ENCODE results near the gene HP.

Gene HP

DNA sequence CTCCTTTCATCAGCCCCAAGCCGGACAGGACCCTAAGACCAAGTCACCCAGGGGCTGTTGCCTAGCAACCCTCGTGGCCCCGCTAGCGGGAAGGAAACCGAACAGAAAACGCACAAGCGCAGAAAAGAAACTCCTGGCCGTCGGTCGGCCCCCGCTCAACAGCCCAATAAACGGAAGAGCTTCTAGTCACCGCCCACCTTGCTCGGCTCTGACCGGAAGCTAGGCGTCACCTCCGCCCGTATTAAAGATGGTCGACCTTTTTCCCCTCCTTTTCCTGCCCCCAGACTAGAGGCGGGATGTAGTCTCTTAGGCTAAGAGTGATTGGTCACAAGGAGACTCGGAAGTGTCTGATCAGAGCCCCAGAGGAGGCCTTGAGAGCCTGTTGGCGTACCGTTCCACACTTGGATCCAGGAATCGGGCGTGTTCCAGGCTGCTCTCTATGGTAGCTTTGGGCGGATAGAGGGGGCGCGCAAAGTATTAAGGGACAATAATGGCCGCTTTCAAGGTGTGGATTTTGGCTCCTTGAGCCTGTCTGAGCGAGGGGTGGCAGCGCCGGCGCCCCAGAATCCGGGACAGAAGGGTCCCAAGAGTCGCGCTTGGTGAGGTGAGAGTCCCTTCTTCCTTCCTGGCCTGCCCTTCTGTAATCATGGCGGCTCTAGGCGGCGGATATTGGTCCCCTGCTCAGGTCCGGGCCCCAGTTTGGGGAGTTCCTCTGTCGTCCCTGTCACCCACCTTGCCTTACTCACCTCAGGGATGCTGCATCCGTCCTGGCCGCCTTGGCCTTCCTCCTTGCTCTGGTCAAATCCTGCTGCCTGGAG, 39.4 kb downstream of the HP start, which contains the start of the genes DHX38 and TXNL4B:
Gene DHX38 (plus strand): TSS at position 400 of the 818 bp plus-strand sequence. CDS start 2,311 bp downstream, outside the sequence.
Gene TXNL4B (minus strand): TSS at position 173 of the 818 bp plus-strand sequence. CDS start 2,871 bp downstream, outside the sequence.
- no peak within 1 kb of the TSS for H2BK120ac ChIP-seq (ENCODE audit: low read depth, low read length)
- peaks cover 4 to 10% of the 10 kb centered on the region in 2 donors for H3K4me1 ChIP-seq (ENCODE audit: control insufficient read depth in 2 of 2, insufficient read depth in 1 of 2, low read depth in 1 of 2, low read length in 2 of 2)
- peak within 1 kb of the TSS; percentile 76 for H3K14ac ChIP-seq (ENCODE audit: low read length)
- peaks cover 22 to 62% of the 10 kb centered on the region in 2 donors for H3K36me3 ChIP-seq (replicated peaks in 1 of 2; ENCODE audit: control insufficient read depth in 2 of 2, insufficient read depth in 2 of 2, low read length in 2 of 2)
- H4K8ac ChIP-seq (ENCODE audit: low read depth, low read length), result peak within 1 kb of the TSS; percentile 25
- peak within 1 kb of the TSS; percentile 52 for H3K23ac ChIP-seq (ENCODE audit: low read depth, low read length, poor library complexity)
- no peaks in the 10 kb centered on the region for H3K27me3 ChIP-seq (ENCODE audit: control insufficient read depth in 3 of 3, insufficient read depth in 3 of 3, low read depth in 1 of 3, low read length in 3 of 3)
- H3K4me3 ChIP-seq (ENCODE audit: low read length in 2 of 2), result peak within 1 kb of the TSS; percentile 93 to 98
- H2BK12ac ChIP-seq (ENCODE audit: low read length), result no peak within 1 kb of the TSS
- H2BK15ac ChIP-seq (ENCODE audit: low read length), result no peak within 1 kb of the TSS
- H3K79me1 ChIP-seq (ENCODE audit: low read depth, low read length), result peaks cover 5% of the 10 kb centered on the region
- peak within 1 kb of the TSS; percentile 76 for H3K27ac ChIP-seq (replicated peaks; ENCODE audit: low read length)
- DNase-seq (ENCODE audit: low spot score), result peak; percentile 98
- H3K9me3 ChIP-seq (replicated peaks in 1 of 2; ENCODE audit: control insufficient read depth in 2 of 2, insufficient read depth in 1 of 2, low read depth in 1 of 2, low read length in 2 of 2), result no peaks in the 10 kb centered on the region
- no peak within 1 kb of the TSS for H4K91ac ChIP-seq (ENCODE audit: low read depth, low read length, poor library complexity)
- H3K4ac ChIP-seq (ENCODE audit: low read length), result no peak within 1 kb of the TSS
- H3K4me2 ChIP-seq (ENCODE audit: insufficient read depth, low read length, poor library complexity, severe bottlenecking), result peak within 1 kb of the TSS; percentile 74
- H2AFZ ChIP-seq (ENCODE audit: low read length), result peak within 1 kb of the TSS; percentile 86
- peak within 1 kb of the TSS; percentile 98 for H3K9ac ChIP-seq (ENCODE audit: low read depth, low read length, poor library complexity)
- no peak within 1 kb of the TSS for H2BK5ac ChIP-seq (ENCODE audit: low read length)
- H2AK5ac ChIP-seq (ENCODE audit: low read depth, low read length), result peak within 1 kb of the TSS; percentile 90
- H3K18ac ChIP-seq (ENCODE audit: low read length), result peak within 1 kb of the TSS; percentile 89
- no CpG with 5 or more reads among the region's 43 CpGs for WGBS, 2 donors (ENCODE audit: extremely low coverage in 2 of 2, insufficient read length in 2 of 2, insufficient replicate concordance in 1 of 2)

GRCh38 chr16:72094266-72094610, 39.9 kb downstream of the HP start:
- Histone ChIP-seq H3K4ac (ENCODE audit: low read length) (no peak overlapping the region), H3K36me3 (replicated peaks in 1 of 2; ENCODE audit: control insufficient read depth in 2 of 2, insufficient read depth in 2 of 2, low read length in 2 of 2) (peaks cover 26 to 61% of the 10 kb centered on the region in 2 donors), H3K14ac (ENCODE audit: low read length) (peak overlapping the region; percentile 76), H3K23ac (ENCODE audit: low read depth, low read length, poor library complexity) (peak overlapping the region; percentile 52), H2AFZ (ENCODE audit: low read length) (peak overlapping the region; percentile 86), H2BK12ac (ENCODE audit: low read length) (no peak overlapping the region), H3K9me3 (replicated peaks in 1 of 2; ENCODE audit: control insufficient read depth in 2 of 2, insufficient read depth in 1 of 2, low read depth in 1 of 2, low read length in 2 of 2) (no peaks in the 10 kb centered on the region), H3K4me3 (ENCODE audit: low read length in 2 of 2) (peak overlapping the region; percentile 93 to 98), H3K4me1 (ENCODE audit: control insufficient read depth in 2 of 2, insufficient read depth in 1 of 2, low read depth in 1 of 2, low read length in 2 of 2) (peaks cover 4 to 10% of the 10 kb centered on the region in 2 donors), H2BK5ac (ENCODE audit: low read length) (no peak overlapping the region), H4K91ac (ENCODE audit: low read depth, low read length, poor library complexity) (no peak overlapping the region), H4K8ac (ENCODE audit: low read depth, low read length) (peak overlapping the region; percentile 25), H2BK15ac (ENCODE audit: low read length) (no peak overlapping the region), H3K4me2 (ENCODE audit: insufficient read depth, low read length, poor library complexity, severe bottlenecking) (peak overlapping the region; percentile 74), H2BK120ac (ENCODE audit: low read depth, low read length) (no peak overlapping the region), H3K27me3 (ENCODE audit: control insufficient read depth in 3 of 3, insufficient read depth in 3 of 3, low read depth in 1 of 3, low read length in 3 of 3) (no peaks in the 10 kb centered on the region), H3K79me1 (ENCODE audit: low read depth, low read length) (peaks cover 5% of the 10 kb centered on the region), H3K9ac (ENCODE audit: low read depth, low read length, poor library complexity) (peak overlapping the region; percentile 98), H3K27ac (replicated peaks; ENCODE audit: low read length) (peak overlapping the region; percentile 76), H2AK5ac (ENCODE audit: low read depth, low read length) (peak overlapping the region; percentile 90), H3K18ac (ENCODE audit: low read length) (peak overlapping the region; percentile 89)
- no peak for DNase-seq (ENCODE audit: low spot score)
- WGBS, 2 donors (ENCODE audit: extremely low coverage in 2 of 2, insufficient read length in 2 of 2, insufficient replicate concordance in 1 of 2), result no CpG with 5 or more reads among the region's 11 CpGs

- H4K91ac ChIP-seq (ENCODE audit: low read depth, low read length, poor library complexity), result no peak overlapping the region
- peaks cover 66 to 83% of the 10 kb centered on the region in 2 donors for H3K36me3 ChIP-seq (replicated peaks in 1 of 2; ENCODE audit: control insufficient read depth in 2 of 2, insufficient read depth in 2 of 2, low read length in 2 of 2)
- no peak overlapping the region for H3K9ac ChIP-seq (ENCODE audit: low read depth, low read length, poor library complexity)
- no peak overlapping the region for H2BK15ac ChIP-seq (ENCODE audit: low read length)
- no peak overlapping the region for H3K23ac ChIP-seq (ENCODE audit: low read depth, low read length, poor library complexity)
- peaks cover 2% of the 10 kb centered on the region for H3K79me1 ChIP-seq (ENCODE audit: low read depth, low read length)
- H2BK12ac ChIP-seq (ENCODE audit: low read length), result no peak overlapping the region
- H3K4ac ChIP-seq (ENCODE audit: low read length), result no peak overlapping the region
- no peak overlapping the region for H3K4me2 ChIP-seq (ENCODE audit: insufficient read depth, low read length, poor library complexity, severe bottlenecking)
- no peak for DNase-seq (ENCODE audit: low spot score)
- no peak overlapping the region for H3K4me3 ChIP-seq (ENCODE audit: low read length in 2 of 2)
- H2AK5ac ChIP-seq (ENCODE audit: low read depth, low read length), result no peak overlapping the region
- H2BK120ac ChIP-seq (ENCODE audit: low read depth, low read length), result no peak overlapping the region
- H3K9me3 ChIP-seq (replicated peaks in 1 of 2; ENCODE audit: control insufficient read depth in 2 of 2, insufficient read depth in 1 of 2, low read depth in 1 of 2, low read length in 2 of 2), result no peaks in the 10 kb centered on the region
- peak overlapping the region; percentile 3 for H2BK5ac ChIP-seq (ENCODE audit: low read length)
- peaks cover 0 to 7% of the 10 kb centered on the region in 2 donors for H3K4me1 ChIP-seq (ENCODE audit: control insufficient read depth in 2 of 2, insufficient read depth in 1 of 2, low read depth in 1 of 2, low read length in 2 of 2)
- WGBS, 2 donors (ENCODE audit: extremely low coverage in 2 of 2, insufficient read length in 2 of 2, insufficient replicate concordance in 1 of 2), result no CpG with 5 or more reads among the region's 15 CpGs
- H2AFZ ChIP-seq (ENCODE audit: low read length), result no peak overlapping the region
- H3K14ac ChIP-seq (ENCODE audit: low read length), result no peak overlapping the region
- H3K27ac ChIP-seq (replicated peaks; ENCODE audit: low read length), result no peak overlapping the region
- H3K27me3 ChIP-seq (ENCODE audit: control insufficient read depth in 3 of 3, insufficient read depth in 3 of 3, low read depth in 1 of 3, low read length in 3 of 3), result no peaks in the 10 kb centered on the region
- no peak overlapping the region for H4K8ac ChIP-seq (ENCODE audit: low read depth, low read length)
- H3K18ac ChIP-seq (ENCODE audit: low read length), result no peak overlapping the region
These were observed 44.6 kb downstream of the HP start for GRCh38 chr16:72098936-72099335.

DNA sequence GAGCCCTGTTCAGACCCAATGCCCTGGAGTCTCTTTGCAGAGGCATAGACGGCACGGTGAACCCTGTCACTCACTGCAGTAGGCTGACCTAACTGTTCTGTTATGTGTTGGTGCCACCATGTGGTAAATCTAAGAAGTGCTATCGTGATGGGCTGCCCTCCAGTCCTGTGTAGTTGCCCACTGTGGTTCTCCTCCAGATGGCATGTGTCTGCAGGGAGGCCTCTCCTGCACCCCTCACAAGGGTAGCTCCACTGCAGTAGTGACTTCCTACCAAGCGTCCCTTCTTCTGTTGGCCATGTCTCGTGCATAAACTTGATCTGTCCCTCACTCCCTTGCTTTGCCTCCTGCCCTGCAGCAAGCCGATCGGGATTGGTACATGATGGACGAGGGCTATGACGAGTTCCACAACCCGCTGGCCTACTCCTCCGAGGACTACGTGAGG, 45.1 kb downstream of the HP start:
- Histone ChIP-seq H2BK120ac (ENCODE audit: low read depth, low read length) (no peak overlapping the region), H3K4me2 (ENCODE audit: insufficient read depth, low read length, poor library complexity, severe bottlenecking) (no peak overlapping the region), H4K8ac (ENCODE audit: low read depth, low read length) (no peak overlapping the region), H2BK5ac (ENCODE audit: low read length) (peak overlapping the region; percentile 3), H3K27ac (replicated peaks; ENCODE audit: low read length) (no peak overlapping the region), H3K4me1 (ENCODE audit: control insufficient read depth in 2 of 2, insufficient read depth in 1 of 2, low read depth in 1 of 2, low read length in 2 of 2) (peaks cover 0 to 7% of the 10 kb centered on the region in 2 donors), H3K79me1 (ENCODE audit: low read depth, low read length) (no peaks in the 10 kb centered on the region), H3K4me3 (ENCODE audit: low read length in 2 of 2) (no peak overlapping the region), H2AK5ac (ENCODE audit: low read depth, low read length) (no peak overlapping the region), H3K4ac (ENCODE audit: low read length) (no peak overlapping the region), H3K9ac (ENCODE audit: low read depth, low read length, poor library complexity) (peak overlapping the region; percentile 57), H4K91ac (ENCODE audit: low read depth, low read length, poor library complexity) (no peak overlapping the region), H3K23ac (ENCODE audit: low read depth, low read length, poor library complexity) (no peak overlapping the region), H2AFZ (ENCODE audit: low read length) (no peak overlapping the region), H2BK15ac (ENCODE audit: low read length) (no peak overlapping the region), H3K18ac (ENCODE audit: low read length) (no peak overlapping the region), H3K14ac (ENCODE audit: low read length) (no peak overlapping the region), H3K9me3 (replicated peaks in 1 of 2; ENCODE audit: control insufficient read depth in 2 of 2, insufficient read depth in 1 of 2, low read depth in 1 of 2, low read length in 2 of 2) (no peaks in the 10 kb centered on the region), H2BK12ac (ENCODE audit: low read length) (no peak overlapping the region), H3K36me3 (replicated peaks in 1 of 2; ENCODE audit: control insufficient read depth in 2 of 2, insufficient read depth in 2 of 2, low read length in 2 of 2) (peaks cover 71 to 88% of the 10 kb centered on the region in 2 donors), H3K27me3 (ENCODE audit: control insufficient read depth in 3 of 3, insufficient read depth in 3 of 3, low read depth in 1 of 3, low read length in 3 of 3) (no peaks in the 10 kb centered on the region)
- peak; percentile 27 for DNase-seq (ENCODE audit: low spot score)
- no CpG with 5 or more reads among the region's 12 CpGs for WGBS, 2 donors (ENCODE audit: extremely low coverage in 2 of 2, insufficient read length in 2 of 2, insufficient replicate concordance in 1 of 2)

Measured in neuronal stem cell (in vitro differentiated cells).